IPS-18c (cell line): ENCODE results near the gene CLDN1.

Experiments
- H3K4me3 ChIP-seq: 2 replicates; pipeline ENCODE4 v1.7.0; 2013; ENCODE audit warnings: low read depth, mild to moderate bottlenecking, low read length, moderate library complexity; ENCODE audit not compliant: insufficient read depth
- H3K9me3 ChIP-seq: one replicate; pipeline ENCODE4 v1.6.1; 2013; ENCODE audit warnings: mild to moderate bottlenecking, low read length, moderate library complexity; ENCODE audit not compliant: control insufficient read depth, insufficient read depth

Gene CLDN1

GRCh38 chr3:190307164-190307545 is 15.1 kb downstream of the CLDN1 start:
- Histone ChIP-seq H3K4me3 (no peak overlapping the region), H3K9me3 (peaks cover 2% of the 10 kb centered on the region)

- Histone ChIP-seq H3K9me3 (peaks cover 2% of the 10 kb centered on the region), H3K4me3 (no peak overlapping the region)
Measured at GRCh38 chr3:190306513-190307163, 15.6 kb downstream of the CLDN1 start.

DNA sequence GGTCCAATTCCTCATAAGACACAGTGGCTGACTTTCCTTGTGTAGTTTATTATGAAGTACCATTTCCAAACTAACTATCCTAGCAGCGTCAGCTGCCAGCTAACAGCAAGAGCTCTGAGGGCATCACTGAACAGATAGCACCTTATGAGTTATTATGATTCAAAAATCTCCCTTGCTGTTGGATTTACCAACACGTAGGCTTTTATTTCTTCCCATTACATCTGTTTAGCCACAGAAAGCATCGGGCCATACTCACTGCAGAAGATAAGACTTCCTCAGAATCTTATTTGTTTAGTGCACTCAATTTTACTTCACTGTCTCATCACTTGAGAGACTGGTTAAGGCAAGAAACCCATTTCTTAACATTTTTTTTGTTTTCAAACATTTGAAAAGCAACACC is 16.2 kb downstream of the CLDN1 start:
- H3K9me3 ChIP-seq = peaks cover 2% of the 10 kb centered on the region
- no peak overlapping the region for H3K4me3 ChIP-seq

DNA sequence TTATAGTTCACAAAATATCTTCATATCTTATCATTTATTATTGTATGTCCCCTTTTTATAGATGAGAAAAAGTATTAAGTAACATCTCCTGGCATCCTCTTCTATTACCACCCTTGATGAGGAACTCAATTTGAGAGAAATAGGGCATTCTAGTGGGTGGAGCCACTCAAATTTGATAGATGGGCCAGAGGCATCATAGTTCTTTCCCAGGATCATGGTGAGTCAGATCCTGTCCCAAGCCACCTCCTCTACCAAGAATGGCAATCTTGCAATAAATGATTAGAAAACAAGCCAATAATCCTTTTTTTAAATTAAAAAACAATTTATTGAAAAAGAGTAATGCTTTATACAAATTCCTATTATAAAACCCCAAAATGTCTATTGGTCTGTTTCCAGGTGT is 16.8 kb downstream of the CLDN1 start:
- peaks cover under 1% of the 10 kb centered on the region for H3K9me3 ChIP-seq
- H3K4me3 ChIP-seq = no peak overlapping the region

DNA sequence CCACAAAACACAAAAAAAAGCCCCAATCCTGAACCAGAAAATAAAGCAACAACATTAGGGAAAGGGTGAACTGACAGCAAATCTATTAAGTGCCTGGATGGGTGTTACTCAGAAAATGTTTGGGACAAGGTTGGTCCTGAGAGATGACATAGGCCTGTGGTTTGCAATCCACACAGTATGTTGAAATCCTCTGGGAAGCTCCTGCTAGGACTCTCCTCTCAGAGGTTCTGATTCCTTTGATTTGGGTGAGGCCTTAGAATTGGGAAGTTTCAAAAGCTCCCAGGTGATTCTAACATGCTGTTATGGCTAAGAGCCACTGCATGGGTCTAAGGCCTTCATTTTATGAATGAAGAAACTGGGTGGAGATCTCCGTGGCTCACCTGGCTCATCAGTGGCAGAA is 18.4 kb downstream of the CLDN1 start:
- no peak overlapping the region for H3K4me3 ChIP-seq
- peaks cover 2% of the 10 kb centered on the region for H3K9me3 ChIP-seq

- H3K4me3 ChIP-seq = no peak overlapping the region
- H3K9me3 ChIP-seq = peaks cover 2% of the 10 kb centered on the region
Measured at GRCh38 chr3:190302212-190302867, 19.9 kb downstream of the CLDN1 start.

DNA sequence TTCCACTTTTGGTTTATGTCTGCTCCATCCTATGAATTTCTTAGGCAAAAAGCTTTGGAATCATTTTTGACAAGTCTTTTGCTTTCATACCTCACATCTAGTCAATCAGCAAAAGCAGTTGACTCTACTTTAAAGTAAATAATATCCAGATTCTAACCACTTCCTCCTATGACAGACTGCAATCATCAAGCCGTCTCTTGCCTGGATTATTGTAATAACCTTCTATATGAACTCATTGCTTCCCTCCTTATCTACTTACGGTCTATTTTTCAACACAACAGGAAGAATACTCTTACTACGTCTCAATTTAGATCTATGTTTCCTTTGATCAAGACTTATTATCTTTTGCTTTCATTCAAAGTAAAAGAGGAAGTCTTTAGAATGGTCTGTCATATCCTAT is 20.7 kb downstream of the CLDN1 start:
- H3K9me3 ChIP-seq = peaks cover 2% of the 10 kb centered on the region
- no peak overlapping the region for H3K4me3 ChIP-seq

GRCh38 chr3:190299969-190300368 is 22.3 kb downstream of the CLDN1 start:
- Histone ChIP-seq H3K4me3 (no peak overlapping the region), H3K9me3 (peaks cover 2% of the 10 kb centered on the region)

DNA sequence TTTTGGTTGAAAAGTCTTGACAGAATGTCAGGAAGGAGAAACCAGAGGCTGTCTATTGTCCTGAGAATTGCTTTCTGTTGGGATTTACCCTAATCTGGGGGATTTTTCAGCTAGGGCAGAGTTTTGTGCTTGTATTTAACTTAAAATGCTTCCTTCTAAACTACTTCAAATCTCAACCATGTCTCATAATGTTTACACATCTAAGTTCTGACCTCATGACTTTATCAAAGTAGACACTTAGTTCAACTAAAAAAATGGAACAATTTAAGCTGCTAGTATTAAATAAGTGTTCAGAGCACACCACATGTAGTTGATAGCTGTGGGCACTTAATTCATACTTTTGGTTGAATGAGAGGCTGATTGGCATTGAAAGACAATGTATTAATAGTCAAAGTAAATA is 28.2 kb downstream of the CLDN1 start:
- no peaks in the 10 kb centered on the region for H3K9me3 ChIP-seq
- H3K4me3 ChIP-seq = no peak overlapping the region

GRCh38 chr3:190293621-190294020 is 28.6 kb downstream of the CLDN1 start:
- no peak overlapping the region for H3K4me3 ChIP-seq
- no peaks in the 10 kb centered on the region for H3K9me3 ChIP-seq

GRCh38 chr3:190291994-190292584 is 30.2 kb downstream of the CLDN1 start:
- H3K4me3 ChIP-seq = no peak overlapping the region
- H3K9me3 ChIP-seq = no peaks in the 10 kb centered on the region

GRCh38 chr3:190289989-190290388 is 32.3 kb downstream of the CLDN1 start:
- Histone ChIP-seq H3K4me3 (no peak overlapping the region), H3K9me3 (no peaks in the 10 kb centered on the region)

- H3K4me3 ChIP-seq = no peak overlapping the region
- no peaks in the 10 kb centered on the region for H3K9me3 ChIP-seq
Measured at GRCh38 chr3:190288836-190289235, 33.4 kb downstream of the CLDN1 start.

- no peak overlapping the region for H3K4me3 ChIP-seq
- no peaks in the 10 kb centered on the region for H3K9me3 ChIP-seq
Measured at GRCh38 chr3:190286014-190286413, 36.2 kb downstream of the CLDN1 start.

- Histone ChIP-seq H3K4me3 (no peak overlapping the region), H3K9me3 (no peaks in the 10 kb centered on the region)
Measured at GRCh38 chr3:190281308-190282051, 40.8 kb downstream of the CLDN1 start.

DNA sequence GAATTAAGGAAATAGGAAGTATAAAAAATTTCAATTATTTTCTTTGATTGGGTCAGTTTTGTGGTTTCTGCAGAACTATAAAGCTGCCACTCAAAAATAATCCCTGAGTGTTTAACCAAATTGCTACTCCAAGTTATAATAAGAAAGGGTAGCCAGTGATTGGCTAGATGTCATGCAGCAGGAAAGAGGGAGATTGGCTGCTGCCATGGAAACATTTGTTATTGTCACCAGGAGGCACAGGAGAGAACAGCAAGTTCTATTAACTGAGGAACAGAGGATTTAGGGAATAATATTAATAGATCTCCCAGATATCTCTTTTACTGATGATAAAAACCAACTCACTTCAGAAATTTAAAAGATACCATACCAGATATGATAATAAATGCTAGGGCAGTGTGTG is 42.6 kb downstream of the CLDN1 start:
- Histone ChIP-seq H3K9me3 (no peaks in the 10 kb centered on the region), H3K4me3 (no peak overlapping the region)

- Histone ChIP-seq H3K4me3 (no peak overlapping the region), H3K9me3 (no peaks in the 10 kb centered on the region)
Measured at GRCh38 chr3:190272747-190273146, 49.5 kb downstream of the CLDN1 start.

GRCh38 chr3:190269101-190269500 is 53.1 kb downstream of the CLDN1 start:
- no peaks in the 10 kb centered on the region for H3K9me3 ChIP-seq
- H3K4me3 ChIP-seq = no peak overlapping the region
